HG03175 (cell line): ENCODE results near the gene SPACDR.

Experiments used
- ATAC-seq: cut with Tn5 transposase; IDR thresholded peaks from one replicate; pipeline ENCODE4 v1.9.1; 2021; ENCODE audit warnings: mild to moderate bottlenecking, moderate library complexity; ENCODE audit not compliant: unreplicated experiment

The SPACDR gene

GRCh38 chr7:100486111-100486636 is 22.1 kb upstream of the SPACDR start:
- no peak for ATAC-seq

- ATAC-seq: no peak
These were observed 21.4 kb upstream of the SPACDR start for GRCh38 chr7:100485471-100485876.

DNA sequence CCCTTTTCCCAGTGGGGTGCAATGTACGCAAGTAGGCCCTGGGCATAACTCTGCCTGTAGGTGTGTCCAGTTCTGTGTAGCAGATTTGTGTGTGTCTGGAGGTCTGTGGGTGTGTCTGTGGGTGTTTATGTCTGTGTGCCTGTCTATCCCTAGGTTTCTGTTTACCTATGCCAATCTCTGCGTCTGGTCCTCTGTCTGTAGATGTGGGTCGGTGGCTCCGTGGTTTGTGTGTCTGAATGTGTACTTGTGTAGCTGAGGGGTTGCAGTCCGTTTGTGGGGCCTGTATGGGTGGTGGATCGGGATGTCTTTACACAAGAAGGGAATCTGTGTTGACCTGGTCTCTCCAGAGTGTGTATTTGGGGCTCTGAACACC is 20.6 kb upstream of the SPACDR start:
- ATAC-seq: no peak

GRCh38 chr7:100483722-100484672 is 19.9 kb upstream of the SPACDR start, which contains the start of gene NYAP1:
NYAP1 (plus strand) TSS chr7:100483927; CDS start chr7:100485312, 1,385 bp downstream.
- no peak for ATAC-seq

DNA sequence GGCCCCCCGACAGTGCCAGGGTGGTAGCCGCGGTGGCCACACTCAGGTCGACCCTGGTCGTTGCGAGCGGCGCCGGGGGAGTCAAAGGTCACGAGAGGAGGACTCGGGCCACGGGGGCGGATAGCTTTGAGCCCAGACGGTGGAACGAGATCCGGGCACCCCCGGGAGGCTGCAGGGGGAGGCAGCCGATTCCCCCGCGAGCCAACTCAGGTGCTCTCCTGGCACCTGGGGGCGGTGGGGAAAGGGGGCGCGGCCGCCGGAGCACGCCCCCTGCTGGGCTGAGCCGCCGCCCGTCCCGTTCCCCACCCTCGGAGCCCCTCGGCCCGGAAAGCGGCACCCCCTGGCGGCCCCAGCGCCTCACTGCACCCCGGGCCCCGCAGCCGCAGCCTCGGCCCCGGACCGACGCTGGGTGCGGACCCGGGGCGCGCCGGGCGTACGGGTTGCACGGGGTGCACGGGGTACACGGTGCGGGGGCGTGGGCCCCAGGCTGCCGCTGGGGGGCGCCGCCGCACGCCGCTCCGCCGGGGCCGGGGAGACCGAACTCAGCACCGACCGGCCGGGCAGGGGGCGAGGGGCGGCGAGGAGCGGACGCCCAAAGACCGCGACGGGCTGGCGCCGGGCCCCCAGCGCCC is 19.1 kb upstream of the SPACDR start:
- peak; percentile 43 for ATAC-seq

DNA sequence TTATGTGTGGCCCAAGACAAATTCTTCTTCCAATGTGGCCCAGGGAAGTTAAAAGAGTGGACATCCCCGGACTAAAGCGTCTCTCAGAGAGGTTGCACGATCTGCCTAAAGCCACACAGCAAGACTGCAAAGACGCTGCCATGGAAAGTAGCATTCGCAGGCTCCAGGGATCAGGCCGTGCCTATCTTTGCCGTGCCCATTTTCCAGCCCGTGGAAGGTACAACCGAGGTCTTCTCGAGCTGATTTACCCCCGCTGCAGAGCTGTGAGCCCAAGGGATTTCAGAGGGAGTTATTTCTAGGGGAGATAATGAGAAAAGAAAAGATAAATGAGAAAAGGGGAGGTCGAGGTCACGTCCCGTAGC is 18.6 kb upstream of the SPACDR start:
- no peak for ATAC-seq

- no peak for ATAC-seq
These were observed 17.4 kb upstream of the SPACDR start for GRCh38 chr7:100481466-100481865.

DNA sequence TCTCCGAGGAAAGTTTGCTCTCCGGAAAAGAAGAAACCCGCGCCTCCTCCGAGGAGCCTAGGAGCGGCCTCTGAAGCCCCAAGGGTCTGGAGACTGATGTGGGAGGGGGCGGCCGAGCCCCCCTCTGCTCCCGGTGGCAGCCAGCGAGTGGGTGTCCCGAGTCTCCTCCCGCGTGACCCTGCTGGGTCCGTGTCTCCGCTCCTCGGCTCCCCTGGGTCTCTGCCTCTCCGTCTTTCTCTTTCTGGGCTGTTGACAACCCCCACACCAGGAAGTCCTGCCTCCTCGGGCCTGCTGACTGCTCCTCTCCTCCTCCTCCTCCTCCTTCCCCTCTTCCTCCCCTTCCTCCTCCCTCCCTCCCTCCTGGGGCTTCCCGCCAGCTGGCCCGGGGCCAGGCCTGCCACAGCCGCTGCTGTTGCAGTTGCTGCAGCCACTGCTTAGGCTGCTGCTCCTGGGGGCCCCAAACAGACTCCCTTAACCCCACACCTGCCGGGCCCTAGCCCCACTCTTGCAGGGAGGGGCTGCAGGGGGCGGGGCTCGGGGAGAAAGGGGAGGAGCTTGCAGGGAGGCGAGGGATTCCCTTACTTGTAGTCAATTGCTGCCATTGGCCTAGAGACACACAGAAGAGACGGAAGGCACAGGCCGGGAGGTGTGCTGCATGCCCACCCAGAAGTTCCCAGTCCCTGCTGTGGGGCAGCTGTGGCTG is 15.0 kb upstream of the SPACDR start, which contains the start of gene TSC22D4:
TSC22D4 (minus strand) TSS at position 257 of the 703 bp plus-strand sequence. CDS start 1,176 bp downstream, outside the sequence.
- peak; percentile 71 for ATAC-seq

GRCh38 chr7:100477871-100478267 is 13.8 kb upstream of the SPACDR start:
- no peak for ATAC-seq

DNA sequence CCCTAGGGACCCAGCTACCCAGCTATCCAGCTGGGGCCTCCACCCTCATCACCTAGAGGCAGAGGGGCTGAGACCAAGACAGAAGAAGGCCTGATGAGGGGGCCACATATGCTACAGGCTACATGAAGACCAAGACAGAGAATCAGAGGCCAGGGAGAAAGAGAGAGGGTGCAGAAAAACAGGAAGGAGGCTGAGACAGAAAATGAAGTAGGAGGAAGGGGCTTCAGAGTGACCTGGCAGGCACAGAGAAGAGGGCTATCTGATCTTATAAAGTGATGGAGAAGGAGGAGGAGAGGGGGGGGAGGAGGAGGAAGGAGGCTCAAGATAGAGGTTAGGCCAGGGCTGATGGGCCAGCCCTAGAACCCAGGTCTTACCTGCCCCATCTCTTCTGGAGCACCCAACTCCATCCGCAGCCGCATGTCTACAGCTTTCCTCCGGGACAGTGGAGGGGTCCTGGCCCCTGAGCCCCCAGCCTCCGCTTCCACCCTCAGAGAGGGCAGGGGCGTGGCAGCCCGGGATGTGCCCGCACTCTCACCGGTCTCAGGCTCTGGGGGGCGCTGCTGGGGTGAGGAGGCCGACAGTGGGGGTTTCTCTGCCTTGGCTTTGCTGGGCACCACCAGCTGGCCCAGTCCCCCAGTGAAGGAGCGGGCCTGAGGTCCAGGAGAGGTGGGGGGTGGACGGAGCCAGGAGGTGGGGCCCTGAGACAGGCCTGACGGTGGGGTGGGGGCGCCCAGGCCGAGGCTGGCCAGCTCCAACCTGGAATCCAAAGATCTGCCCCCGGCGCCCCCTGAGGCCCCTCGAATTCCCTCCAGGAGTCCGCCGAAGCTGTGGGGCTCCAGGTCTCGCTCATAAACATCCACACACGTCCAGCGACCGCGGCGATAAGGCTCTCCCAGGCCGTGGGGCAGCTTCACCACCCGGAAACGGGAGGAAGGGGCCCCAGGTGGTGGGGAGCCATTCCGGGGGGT is 13.1 kb upstream of the SPACDR start:
- no peak for ATAC-seq

DNA sequence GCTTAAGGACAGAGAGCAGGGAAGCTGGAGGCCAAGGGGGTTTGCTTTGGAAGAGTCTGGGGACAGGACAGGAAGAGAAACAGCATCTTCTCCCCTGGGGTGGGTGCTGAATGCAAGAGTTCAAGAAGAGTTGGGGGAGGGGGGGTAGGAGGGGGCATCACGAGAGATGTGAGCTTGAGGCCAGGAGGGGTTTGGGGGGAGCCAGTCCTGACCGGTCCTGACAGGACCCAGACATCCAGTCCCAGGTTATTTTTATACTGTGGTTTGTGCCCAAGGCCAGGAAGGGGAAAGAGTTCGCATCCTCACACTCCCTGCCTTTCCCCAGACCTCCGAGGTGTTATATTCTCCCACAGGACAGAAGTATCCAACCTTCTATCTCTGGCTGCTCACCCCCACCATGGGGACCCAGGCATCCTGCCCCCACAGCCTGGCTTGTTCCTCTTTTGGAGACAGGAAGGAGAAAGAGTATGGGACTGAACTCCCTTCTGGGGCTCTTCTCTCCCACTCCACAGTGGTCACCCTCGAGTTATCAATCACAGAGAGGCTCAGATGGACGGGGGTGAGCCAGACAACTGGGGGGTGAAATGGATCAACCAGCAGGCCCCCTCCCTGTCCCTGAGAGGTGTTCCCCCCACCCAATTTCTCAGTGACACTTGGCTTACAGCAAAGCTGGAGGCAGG is 12.2 kb upstream of the SPACDR start:
- no peak for ATAC-seq

GRCh38 chr7:100475549-100475948 is 11.5 kb upstream of the SPACDR start:
- no peak for ATAC-seq

- ATAC-seq: no peak
These were observed 8.9 kb upstream of the SPACDR start for GRCh38 chr7:100472854-100473499.

DNA sequence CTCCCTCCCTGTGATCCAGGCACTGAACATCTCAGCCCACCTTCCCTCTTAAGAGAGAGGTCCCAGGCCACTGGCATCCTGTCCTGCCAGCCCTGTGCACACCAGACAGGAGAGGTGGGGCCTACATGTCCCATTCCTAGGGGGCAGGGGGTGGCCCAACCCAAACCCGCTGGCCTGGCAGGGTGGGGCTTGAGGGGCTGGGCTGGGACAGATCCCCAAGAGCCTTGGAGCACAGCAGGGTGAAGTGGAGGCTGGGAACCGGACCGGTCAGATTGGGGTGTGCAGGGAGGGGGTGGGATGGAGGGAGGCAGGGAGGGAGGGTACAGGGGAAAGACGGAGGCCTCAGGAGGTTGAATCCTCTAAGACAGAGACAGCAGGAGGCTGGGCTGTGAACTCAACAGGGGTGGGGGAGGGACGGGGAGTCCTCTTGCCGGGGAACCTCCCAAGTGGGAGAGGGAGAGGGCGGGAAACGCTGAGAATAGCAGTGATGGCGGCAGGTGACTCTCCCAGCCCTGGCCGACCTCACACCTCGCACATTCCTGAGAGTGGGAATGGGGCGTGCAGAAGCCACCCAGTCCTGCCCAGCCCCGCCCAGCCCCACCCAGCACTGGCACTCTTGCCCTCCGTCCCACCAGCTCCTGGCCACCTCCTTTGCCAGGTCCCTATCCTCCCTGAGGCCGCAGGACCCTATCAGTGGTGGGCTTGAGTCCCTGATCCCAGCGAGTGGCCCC is 8.2 kb upstream of the SPACDR start:
- ATAC-seq: no peak

- ATAC-seq: no peak
These were observed 7.0 kb upstream of the SPACDR start for GRCh38 chr7:100471021-100471420.

DNA sequence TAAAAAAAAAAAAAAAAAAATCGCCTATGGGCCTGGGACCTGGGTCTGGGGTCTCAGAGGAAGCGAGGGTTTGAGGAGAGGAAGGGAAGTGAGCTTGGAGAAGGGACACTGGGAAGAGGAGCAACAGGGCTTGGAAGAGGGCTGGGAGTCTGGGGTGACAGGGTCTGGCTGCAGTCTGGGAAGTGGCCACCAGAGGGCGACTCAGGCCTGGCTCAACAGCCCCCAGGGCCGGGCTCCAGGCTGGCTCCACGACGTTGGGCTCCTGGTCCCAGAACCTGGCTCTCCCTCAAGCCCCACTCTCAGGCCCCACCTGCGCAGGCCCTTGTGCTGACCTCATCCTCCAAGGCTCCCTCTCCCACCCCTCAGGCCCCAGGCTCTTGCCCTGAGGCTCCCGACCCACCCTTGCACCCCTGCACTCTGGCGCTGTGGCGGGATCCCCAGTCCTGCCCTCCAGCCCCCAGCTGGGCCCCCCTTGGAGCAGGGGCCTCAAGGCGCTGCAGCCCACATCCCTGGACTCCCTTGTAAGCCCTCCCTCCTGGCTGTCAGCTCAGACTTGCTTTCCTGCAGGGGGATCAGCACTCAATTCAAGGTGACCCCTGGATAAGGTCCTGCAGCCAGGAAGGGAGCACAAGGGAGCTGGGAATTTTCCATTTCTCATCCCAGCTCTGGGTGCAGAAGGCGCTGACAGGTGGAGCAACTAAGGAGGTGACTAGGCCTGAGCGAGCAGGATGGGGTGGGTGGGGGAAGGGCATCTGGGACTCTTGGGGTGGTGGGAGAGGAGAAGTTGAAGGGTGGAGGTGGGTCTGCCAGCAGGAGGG is 5.4 kb upstream of the SPACDR start:
- ATAC-seq: peak; percentile 59

- no peak for ATAC-seq
These were observed 3.7 kb upstream of the SPACDR start for GRCh38 chr7:100467638-100468373.
